IPS-11a (cell line): Measurements from ENCODE around the gene MYCBP2.
"Not testable (repeated sequence)": the region's sequence is repeated elsewhere in the genome, so short reads cannot be mapped to it uniquely, and the experiment has no call there.

Source experiments
- H3K4me3 ChIP-seq: one replicate; pipeline ENCODE4 v1.5.1; 2013; ENCODE audit warnings: low read depth, low read length, control low read depth

MYCBP2 gene, protein sequence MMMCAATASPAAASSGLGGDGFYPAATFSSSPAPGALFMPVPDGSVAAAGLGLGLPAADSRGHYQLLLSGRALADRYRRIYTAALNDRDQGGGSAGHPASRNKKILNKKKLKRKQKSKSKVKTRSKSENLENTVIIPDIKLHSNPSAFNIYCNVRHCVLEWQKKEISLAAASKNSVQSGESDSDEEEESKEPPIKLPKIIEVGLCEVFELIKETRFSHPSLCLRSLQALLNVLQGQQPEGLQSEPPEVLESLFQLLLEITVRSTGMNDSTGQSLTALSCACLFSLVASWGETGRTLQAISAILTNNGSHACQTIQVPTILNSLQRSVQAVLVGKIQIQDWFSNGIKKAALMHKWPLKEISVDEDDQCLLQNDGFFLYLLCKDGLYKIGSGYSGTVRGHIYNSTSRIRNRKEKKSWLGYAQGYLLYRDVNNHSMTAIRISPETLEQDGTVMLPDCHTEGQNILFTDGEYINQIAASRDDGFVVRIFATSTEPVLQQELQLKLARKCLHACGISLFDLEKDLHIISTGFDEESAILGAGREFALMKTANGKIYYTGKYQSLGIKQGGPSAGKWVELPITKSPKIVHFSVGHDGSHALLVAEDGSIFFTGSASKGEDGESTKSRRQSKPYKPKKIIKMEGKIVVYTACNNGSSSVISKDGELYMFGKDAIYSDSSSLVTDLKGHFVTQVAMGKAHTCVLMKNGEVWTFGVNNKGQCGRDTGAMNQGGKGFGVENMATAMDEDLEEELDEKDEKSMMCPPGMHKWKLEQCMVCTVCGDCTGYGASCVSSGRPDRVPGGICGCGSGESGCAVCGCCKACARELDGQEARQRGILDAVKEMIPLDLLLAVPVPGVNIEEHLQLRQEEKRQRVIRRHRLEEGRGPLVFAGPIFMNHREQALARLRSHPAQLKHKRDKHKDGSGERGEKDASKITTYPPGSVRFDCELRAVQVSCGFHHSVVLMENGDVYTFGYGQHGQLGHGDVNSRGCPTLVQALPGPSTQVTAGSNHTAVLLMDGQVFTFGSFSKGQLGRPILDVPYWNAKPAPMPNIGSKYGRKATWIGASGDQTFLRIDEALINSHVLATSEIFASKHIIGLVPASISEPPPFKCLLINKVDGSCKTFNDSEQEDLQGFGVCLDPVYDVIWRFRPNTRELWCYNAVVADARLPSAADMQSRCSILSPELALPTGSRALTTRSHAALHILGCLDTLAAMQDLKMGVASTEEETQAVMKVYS (N-terminal part only)

GRCh38 chr13:77326905-77327604 is at the start of gene MYCBP2:
Gene MYCBP2, minus strand, starts transcription at chr13:77327094. Its CDS starts 319 bp downstream, at chr13:77326775.
- H3K4me3 ChIP-seq: peak within 1 kb of the TSS; percentile 88

DNA sequence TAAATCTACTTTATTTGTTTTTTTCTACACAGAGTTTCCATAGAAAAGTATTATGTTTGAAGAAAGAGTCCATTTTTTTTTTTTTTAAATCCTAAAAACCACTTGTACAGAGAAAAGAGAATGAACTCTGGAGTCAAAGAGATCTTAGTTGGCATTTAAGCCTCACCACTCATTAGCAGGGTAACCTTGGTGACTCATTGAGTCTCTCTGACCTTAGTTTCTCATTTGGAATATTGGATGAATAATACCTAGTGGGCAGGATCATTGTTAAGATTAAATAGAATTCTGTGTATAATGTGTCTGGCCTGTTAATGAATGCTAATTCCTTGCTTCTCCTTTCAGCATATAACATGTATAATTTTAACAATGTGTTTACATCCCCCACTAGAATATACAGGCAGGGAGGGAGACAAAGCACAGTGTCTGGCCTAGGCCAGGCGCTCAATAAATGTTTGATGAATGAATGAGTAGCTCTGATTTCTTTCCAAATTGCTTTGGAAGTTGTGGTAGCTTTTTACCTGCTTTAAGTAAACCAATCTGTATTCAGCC is 48.7 kb upstream of the MYCBP2 start:
- H3K4me3 ChIP-seq: no peak overlapping the region

DNA sequence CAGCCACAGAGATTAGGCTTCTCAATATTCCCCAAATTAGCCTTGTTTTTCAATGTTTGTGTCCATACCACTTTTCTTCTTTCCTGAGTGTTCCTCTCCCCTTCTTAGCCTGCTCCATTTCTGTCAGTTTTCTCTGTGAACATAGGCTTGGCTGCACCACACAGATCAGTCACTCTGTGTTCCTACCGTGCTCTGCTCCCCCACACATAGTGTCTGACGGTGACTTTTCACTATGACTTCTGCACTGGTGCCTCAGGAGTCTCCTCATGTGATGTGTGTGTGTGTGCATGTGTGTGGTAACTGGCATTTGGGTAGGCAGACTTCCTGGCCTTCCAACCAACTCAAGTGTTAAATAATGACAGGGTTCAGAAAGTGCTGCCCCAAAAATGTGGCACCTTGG is 47.9 kb upstream of the MYCBP2 start:
- no peak overlapping the region for H3K4me3 ChIP-seq

- H3K4me3 ChIP-seq: no peak overlapping the region
Measured at GRCh38 chr13:77374339-77374738, 47.4 kb upstream of the MYCBP2 start.

GRCh38 chr13:77373502-77373901 is 46.6 kb upstream of the MYCBP2 start:
- no peak overlapping the region for H3K4me3 ChIP-seq

GRCh38 chr13:77372275-77372674 is 45.4 kb upstream of the MYCBP2 start:
- no peak overlapping the region for H3K4me3 ChIP-seq

GRCh38 chr13:77370888-77371287 is 44.0 kb upstream of the MYCBP2 start:
- no peak overlapping the region for H3K4me3 ChIP-seq

DNA sequence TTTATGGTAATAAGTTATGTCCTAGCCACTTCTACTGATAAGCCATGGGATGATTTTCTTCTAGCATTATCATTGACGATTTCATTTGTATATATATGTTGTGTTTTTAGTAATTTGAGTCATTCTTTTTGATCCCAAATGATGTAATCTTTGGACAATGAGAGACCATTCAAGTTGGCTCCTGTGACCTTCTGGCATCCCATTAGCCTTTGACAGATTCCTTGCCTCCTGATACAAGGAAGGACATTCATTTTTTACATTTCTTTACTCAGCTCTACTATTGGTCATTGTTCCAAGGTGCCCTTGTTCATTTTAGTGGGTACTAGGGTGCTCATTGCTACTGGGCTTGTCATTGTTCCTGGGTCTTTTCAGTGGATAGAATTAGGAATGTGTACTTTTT is 35.3 kb upstream of the MYCBP2 start:
- H3K4me3 ChIP-seq: no peak overlapping the region

DNA sequence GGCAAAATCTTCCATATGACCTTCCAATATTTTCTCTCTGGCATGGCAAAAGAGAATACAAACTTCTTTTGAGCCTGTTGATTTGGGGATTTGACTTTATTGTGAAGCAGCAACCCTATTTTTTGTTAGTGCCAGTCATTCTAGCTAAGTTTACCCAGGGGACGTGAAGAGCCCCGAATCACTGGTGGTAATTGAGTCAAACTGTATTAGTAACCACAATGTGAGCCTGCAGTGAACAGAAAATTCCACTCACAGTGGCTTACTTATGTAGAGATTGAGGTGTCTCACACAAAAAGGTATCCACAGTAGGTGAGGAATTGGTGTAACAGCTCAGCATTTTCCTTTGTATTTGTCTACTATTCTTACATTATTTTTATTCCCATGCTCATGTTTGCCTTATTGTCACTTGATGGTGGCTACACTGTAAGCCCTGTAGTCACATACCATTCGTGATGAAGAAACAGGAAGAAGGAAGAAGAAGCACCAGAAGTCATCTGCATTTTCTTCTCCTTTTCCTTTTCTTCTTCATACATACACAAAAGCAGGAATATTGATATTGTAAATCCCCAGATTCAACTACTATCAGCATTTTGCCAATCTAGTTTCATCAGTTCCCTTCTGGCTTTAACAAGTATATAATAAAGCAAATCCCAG is 33.3 kb upstream of the MYCBP2 start:
- no peak overlapping the region for H3K4me3 ChIP-seq

DNA sequence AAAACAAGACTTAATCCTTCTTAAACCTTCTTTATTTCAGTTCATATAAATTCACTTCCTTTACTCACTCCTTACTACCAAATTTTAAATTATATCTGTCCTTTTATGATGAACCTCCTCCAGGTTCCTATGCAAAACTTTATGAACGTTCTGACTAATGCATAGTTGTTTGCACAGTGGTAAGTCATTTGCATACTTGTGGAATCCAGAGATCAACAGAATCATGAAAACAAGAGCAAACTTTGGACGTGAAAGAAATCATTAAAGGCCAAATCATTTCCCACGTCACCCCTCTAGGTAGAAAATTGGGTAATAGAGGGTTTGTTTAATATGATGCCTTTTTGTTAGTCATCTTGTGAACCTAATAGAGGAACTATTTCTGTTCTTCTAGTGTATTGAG is 32.3 kb upstream of the MYCBP2 start:
- no peak overlapping the region for H3K4me3 ChIP-seq

DNA sequence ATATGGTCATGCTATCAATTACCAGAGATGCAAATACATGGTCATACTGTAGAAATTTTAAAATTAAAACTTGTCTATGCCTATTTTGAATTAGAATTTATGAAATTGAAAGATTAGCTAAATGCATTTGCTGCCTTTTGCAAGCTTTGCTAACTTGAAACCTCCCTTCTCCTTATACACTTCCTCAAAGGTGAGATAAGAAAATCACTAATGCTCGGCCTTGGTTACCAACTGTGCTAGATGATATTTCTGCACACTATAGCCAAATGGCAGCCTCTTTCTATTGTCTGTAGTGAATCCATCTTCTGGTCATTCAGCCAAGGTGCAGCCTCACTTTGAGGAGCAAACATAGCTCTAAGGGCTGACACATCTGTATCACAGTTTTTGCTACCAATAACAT is 31.1 kb upstream of the MYCBP2 start:
- H3K4me3 ChIP-seq: no peak overlapping the region

GRCh38 chr13:77356155-77356554 is 29.3 kb upstream of the MYCBP2 start:
- no peak overlapping the region for H3K4me3 ChIP-seq

- no peak overlapping the region for H3K4me3 ChIP-seq
Measured at GRCh38 chr13:77353995-77354394, 27.1 kb upstream of the MYCBP2 start.

DNA sequence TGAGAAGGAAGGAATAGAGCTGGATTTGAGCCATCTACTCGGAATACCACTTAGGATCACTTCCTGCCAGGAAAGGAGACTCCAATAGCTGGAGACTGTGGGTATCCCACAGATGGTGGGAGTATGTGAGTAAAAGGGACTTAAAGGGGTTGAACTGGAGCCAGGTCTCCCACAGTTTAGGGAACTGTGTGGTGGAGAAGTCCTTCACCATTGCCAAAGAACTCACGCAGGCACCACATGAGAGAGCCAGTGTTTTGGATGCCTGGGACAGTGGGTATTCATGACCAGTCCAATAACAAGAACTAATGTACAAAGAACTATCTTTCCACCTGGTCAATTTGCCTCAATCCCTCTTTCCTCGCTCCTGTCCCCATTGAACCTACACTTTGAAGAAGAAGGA is 24.4 kb upstream of the MYCBP2 start:
- no peak overlapping the region for H3K4me3 ChIP-seq

DNA sequence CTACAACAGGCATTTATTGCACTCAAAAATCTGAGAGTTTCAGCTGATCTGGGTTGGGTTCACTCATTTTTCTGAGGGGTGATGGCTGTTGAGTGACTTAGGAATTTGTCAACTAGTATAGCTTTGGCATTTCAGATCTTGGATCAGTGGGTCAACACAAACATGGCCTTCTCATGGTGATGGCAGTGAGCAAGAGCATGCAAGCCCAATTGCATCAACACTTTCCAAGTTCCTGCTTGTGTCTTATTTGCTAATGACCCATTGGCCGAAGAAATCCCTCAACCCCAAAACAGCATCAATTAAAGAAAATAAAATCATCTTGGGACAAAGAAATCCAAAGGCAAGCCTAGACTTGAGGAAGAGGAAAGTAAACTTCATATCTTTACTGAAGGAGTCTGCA is 23.9 kb upstream of the MYCBP2 start:
- no peak overlapping the region for H3K4me3 ChIP-seq

DNA sequence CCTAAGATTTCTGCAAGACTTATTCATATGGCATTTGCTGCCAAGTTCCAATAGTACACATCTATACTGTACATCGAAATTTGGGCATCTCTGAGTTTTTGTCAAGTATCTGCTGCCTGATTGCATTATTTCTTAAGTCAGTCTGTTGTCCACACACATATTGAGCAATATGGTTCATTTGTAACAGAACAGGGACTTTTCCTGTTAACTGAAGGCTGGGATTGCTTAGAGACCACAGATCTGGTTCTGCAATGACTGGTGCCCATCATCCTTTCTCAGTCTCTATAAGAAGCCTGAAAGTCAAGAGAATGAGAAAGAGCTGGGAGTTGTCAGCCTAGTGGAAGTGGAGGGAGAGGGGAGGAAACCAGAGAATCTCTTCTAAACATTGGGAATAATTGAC is 22.5 kb upstream of the MYCBP2 start:
- H3K4me3 ChIP-seq: no peak overlapping the region

GRCh38 chr13:77347351-77347750 is 20.5 kb upstream of the MYCBP2 start:
- not testable (repeated sequence) for H3K4me3 ChIP-seq

GRCh38 chr13:77345150-77345780 is 18.4 kb upstream of the MYCBP2 start:
- H3K4me3 ChIP-seq: no peak overlapping the region

DNA sequence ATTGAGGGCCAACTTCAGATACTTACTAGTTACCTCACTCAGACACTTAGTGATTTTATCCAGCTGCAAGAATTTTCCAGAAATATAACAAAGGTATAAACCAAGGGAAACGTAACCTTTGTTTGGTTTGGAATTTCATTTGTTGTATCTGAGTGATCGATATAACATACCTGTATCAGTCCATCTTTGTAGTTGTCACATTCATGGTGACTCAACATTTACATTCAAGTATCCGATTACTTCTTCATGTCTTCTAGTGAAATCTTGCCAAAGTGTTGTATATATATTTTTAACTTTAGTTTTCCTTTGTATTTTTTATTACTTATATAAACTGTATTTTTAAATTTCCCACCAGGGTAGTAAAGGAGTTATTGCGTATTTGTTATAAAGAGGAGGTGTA is 16.9 kb upstream of the MYCBP2 start:
- H3K4me3 ChIP-seq: no peak overlapping the region
